Measurements from ENCODE around the gene ADAMTS13.

Gene ADAMTS13

GRCh38 chr9:133457233-133457632 is 35.1 kb downstream of the ADAMTS13 start:
- no peak for DNase-seq

- no peak for DNase-seq
Measured at GRCh38 chr9:133457748-133458147, 35.6 kb downstream of the ADAMTS13 start.

- DNase-seq = no peak
Measured at GRCh38 chr9:133458643-133459312, 36.6 kb downstream of the ADAMTS13 start.

GRCh38 chr9:133459476-133460404 is 37.6 kb downstream of the ADAMTS13 start, which contains the start of gene CACFD1:
TSS of gene CACFD1 (plus strand) at chr9:133459978. CDS start at chr9:133460067, 89 bp downstream.
- DNase-seq = peak; percentile 90

DNA sequence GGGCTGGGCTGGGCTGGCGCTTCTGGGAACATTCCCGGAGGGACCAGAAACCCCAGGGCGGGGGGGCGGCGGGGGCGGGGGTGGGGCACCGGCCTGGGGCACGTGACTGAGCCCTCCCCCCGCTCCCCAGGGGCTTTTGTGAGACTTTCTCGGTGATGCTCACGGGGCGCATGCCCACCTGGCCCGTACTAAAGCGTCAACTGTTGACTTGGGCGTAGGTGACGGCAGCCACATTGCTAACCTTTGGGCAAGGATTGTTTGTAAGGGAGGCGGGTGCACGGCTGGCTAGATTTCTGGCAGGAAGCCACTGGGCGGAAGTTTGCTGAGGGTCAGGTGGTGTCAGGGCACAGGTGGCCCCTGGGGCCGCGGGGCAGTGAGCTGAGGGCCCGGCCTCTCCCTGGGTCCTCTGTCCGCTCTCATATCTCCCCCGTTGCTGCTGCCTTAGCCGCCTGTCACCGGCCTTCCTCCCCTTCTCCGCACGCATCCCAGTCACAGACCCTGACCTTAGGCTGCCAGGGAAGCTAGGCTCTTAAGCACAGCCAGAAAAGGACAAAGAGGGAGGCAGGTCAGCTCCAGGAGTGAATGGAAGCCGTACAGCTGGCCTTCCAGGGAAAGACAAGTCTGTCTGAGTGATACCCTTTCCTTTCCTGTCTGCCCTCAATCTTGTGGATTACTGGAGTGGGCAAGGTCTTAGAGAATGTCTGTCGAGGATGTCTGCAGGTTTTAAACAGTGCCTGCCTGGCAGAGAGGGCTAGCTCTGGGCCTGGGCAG is 38.4 kb downstream of the ADAMTS13 start:
- no peak for DNase-seq

GRCh38 chr9:133461975-133462374 is 39.8 kb downstream of the ADAMTS13 start:
- no peak for DNase-seq

GRCh38 chr9:133463234-133463863 is 41.2 kb downstream of the ADAMTS13 start:
- DNase-seq = no peak

GRCh38 chr9:133463864-133464615 is 41.9 kb downstream of the ADAMTS13 start:
- DNase-seq = no peak

GRCh38 chr9:133464638-133465037 is 42.5 kb downstream of the ADAMTS13 start:
- no peak for DNase-seq

- DNase-seq = no peak
Measured at GRCh38 chr9:133465984-133466383, 43.8 kb downstream of the ADAMTS13 start.

DNA sequence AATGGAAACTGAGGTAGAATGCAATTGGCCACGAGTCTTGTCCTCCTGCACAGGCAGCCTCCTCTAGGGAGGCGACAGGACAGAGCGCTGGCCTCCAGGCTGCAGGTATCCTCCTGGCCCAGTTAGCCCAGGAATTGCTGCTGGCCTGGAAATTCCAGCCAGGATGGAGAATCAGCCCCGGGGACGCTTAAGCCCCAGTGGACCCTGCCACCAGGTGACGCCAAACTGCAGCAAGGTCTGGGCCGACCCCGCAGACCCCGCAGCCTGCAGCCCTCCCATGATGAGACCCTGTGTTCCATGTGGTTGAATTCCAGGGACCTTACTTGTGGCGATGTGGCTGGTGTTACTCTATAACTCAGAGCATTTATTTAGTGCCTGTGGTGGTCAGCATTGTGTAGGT is 44.9 kb downstream of the ADAMTS13 start:
- DNase-seq = no peak

GRCh38 chr9:133468374-133468773 is 46.2 kb downstream of the ADAMTS13 start:
- DNase-seq = no peak

DNA sequence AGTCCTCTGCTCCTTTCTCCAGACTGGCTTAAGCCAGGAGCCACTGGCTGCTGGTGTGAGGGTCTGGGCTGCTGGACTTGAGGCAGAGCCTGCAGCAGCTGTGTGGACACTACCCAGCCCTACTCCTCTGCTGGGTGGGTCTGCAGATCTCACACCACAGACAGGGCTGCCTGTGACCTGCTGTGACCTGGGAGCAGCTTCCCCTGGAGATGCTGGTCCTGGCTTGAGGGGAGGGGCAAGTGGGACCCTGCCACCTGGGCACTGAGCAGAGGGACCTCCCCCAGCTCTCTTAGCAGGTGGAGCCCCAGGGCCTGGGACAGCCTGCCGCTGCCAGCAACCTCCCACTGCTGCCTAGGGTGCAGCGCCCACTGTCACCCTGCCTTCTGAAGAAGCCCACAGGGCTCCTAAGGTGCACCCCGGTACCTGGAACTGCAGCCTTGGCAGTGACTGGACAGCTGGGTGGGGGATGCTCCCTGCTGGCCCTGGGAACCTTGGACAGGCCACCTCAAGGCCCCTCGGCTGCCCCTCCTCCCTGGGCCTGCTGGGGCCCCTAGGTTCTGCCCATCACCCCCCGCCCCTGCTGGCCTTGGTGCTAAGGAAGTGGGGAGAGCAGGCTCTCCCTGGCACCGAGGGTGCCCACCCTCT is 46.7 kb downstream of the ADAMTS13 start:
- DNase-seq = no peak

DNA sequence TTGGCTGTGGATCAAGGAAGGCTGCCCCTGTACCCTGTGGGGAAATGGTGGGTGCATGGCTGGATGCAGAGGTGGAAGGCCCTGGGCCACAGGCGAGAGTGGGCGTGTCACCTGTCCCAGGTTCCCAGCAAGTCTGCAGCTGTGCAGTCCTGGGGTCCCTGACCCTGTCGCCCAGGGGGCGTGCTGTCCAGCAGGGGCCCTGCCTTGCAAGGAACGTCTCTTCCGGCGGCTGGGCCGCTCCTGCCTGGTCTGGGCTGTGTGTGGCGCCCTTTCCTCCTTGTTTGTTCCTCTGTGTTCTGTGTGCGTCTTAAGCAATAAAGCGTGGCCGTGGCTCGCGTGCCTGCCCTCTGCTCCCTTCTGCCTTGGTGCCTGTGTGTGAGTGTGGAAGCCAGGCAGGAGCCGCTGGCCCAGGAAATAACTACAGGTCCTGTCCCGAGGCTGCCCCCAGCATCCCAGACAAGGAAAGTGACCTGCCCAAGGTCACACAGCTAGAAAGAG is 48.3 kb downstream of the ADAMTS13 start:
- no peak for DNase-seq

DNA sequence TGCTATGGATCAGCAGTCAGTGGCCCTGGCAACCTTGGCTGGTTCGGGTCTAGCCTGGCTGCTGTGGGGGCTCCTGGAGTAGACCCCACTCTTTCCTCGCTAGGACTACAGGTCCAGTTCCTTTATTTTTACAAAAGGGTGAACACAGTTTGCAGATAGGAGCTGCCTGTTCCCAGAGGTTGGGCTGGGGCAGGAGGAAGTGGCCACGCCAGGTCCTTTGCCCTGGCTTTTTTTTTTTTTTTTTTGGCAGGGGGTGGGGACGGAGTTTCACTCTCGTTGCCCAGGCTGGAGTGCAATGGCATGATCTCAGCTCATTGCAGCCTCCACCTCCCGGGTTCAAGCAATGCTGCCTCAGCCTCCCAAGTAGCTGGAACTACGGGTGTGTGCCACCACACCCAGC is 48.8 kb downstream of the ADAMTS13 start:
- DNase-seq = no peak

DNA sequence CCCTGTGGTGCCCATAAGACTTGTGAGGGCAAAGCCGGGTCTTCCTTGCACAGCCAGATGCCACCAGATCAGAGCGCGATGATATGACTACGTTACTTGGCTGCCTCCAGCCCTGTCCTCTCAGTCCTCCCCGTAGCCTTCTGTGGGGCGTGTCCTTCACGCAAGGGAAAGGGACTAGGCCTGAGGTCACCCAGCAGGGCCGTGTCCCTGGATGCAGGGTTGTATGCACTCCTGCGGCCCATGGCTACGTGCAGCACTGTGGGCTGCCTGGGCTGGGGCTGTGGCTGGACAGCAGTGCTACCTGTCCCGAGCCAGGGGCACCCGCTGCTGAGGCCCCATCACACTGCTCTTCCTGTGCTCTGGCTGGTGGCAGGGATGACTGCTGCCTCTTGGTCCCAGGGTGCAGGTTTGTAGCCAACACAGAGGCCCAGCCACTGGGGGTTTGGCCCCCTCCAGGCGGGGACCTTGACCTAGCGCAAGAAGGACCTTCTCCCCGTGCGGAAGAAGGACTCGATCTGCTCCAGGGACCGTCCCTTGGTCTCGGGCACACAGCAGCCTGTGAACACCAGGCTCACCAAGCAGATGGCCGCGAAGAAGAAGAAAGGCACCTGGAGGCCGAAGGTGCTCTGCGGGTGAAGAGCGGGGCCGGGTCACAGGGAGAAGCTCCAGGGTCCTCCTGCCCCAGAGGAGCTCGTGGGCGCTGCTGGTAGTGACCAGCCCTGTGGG is 49.5 kb downstream of the ADAMTS13 start:
- no peak for DNase-seq

- no peak for DNase-seq
Measured at GRCh38 chr9:133472277-133472645, 50.1 kb downstream of the ADAMTS13 start.

GRCh38 chr9:133472753-133473378 is 50.7 kb downstream of the ADAMTS13 start:
- no peak for DNase-seq

DNA sequence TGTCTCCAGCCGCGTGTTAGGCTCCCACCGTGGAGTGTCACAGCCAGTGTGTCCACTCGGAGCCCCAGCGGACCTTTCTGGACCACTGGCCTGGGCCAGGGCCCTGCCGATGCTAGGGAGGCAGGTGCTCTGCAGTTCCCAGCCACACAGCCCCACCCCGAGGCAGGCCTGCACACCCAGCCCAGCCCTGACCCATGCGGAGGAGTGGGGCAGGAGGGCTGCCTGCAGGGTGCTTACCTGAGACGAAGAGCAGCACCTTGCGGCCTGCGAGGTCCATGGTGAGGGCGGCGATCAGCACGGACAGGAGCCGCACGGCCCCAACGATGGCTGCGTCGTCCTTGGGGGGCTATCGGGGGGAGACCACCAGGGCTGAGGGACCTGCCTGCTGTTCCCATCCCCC is 51.6 kb downstream of the ADAMTS13 start:
- no peak for DNase-seq

DNA sequence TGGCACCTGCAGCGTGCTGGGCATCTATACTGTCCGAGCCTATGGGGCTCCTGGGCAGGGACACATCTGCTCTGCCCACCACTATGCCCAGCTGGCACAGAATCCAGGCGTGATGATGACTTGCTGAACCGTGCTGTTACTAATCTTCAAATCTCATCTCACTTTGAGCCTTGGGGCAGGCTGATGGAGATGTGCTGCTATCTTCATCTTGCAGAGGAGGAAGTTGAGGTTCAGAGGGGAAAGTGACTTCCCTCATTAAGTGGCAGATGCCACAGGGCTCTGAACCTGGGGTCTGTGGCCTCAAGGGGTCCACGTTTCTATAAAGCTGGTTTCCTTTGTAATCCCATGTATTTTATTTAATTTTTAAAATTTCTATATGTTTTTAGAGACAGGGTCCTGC is 52.0 kb downstream of the ADAMTS13 start:
- DNase-seq = no peak

All from fibroblast of skin of right biceps (primary cell).